ENCODE data around the gene MGMT.

MGMT gene

GRCh38 chr10:129581827-129582411, 114.9 kb downstream of the MGMT start:
- H3K4me3 Mint-ChIP-seq = no peak overlapping the region
- no peak for DNase-seq
- ATAC-seq = no peak
- H3K36me3 Mint-ChIP-seq (ENCODE audit: low read depth) = peaks cover 60% of the 10 kb centered on the region
- H3K27me3 Mint-ChIP-seq = no peaks in the 10 kb centered on the region
- peaks cover 44% of the 10 kb centered on the region for H3K9me3 Mint-ChIP-seq
- no peak overlapping the region for H3K27ac Mint-ChIP-seq
- H3K4me1 Mint-ChIP-seq = no peaks in the 10 kb centered on the region

GRCh38 chr10:129583831-129584230, 116.8 kb downstream of the MGMT start:
- H3K4me3 Mint-ChIP-seq = no peak overlapping the region
- no peaks in the 10 kb centered on the region for H3K27me3 Mint-ChIP-seq
- H3K9me3 Mint-ChIP-seq = peaks cover 61% of the 10 kb centered on the region
- DNase-seq = no peak
- peaks cover 77% of the 10 kb centered on the region for H3K36me3 Mint-ChIP-seq (ENCODE audit: low read depth)
- H3K4me1 Mint-ChIP-seq = no peaks in the 10 kb centered on the region
- no peak overlapping the region for H3K27ac Mint-ChIP-seq
- no peak for ATAC-seq

- H3K27ac Mint-ChIP-seq = no peak overlapping the region
- H3K9me3 Mint-ChIP-seq = peaks cover 61% of the 10 kb centered on the region
- no peaks in the 10 kb centered on the region for H3K27me3 Mint-ChIP-seq
- DNase-seq (no peak), ATAC-seq (no peak)
- H3K4me3 Mint-ChIP-seq = no peak overlapping the region
- no peaks in the 10 kb centered on the region for H3K4me1 Mint-ChIP-seq
- H3K36me3 Mint-ChIP-seq (ENCODE audit: low read depth) = peaks cover 79% of the 10 kb centered on the region
These were observed 119.9 kb downstream of the MGMT start for GRCh38 chr10:129586898-129587443.

GRCh38 chr10:129589546-129589945, 122.5 kb downstream of the MGMT start:
- Mint-ChIP-seq H3K36me3 (ENCODE audit: low read depth) (peaks cover 74% of the 10 kb centered on the region), H3K27me3 (no peaks in the 10 kb centered on the region), H3K9me3 (peaks cover 52% of the 10 kb centered on the region), H3K4me3 (no peak overlapping the region), H3K27ac (no peak overlapping the region), H3K4me1 (no peaks in the 10 kb centered on the region)
- no peak for DNase-seq
- no peak for ATAC-seq

GRCh38 chr10:129593953-129594352, 126.9 kb downstream of the MGMT start:
- no peak for DNase-seq
- Mint-ChIP-seq H3K9me3 (peaks cover 20% of the 10 kb centered on the region), H3K36me3 (ENCODE audit: low read depth) (peaks cover 53% of the 10 kb centered on the region), H3K27ac (no peak overlapping the region), H3K4me1 (no peaks in the 10 kb centered on the region), H3K4me3 (no peak overlapping the region), H3K27me3 (no peaks in the 10 kb centered on the region)
- no peak for ATAC-seq

GRCh38 chr10:129594811-129595210, 127.8 kb downstream of the MGMT start:
- H3K4me3 Mint-ChIP-seq = no peak overlapping the region
- H3K4me1 Mint-ChIP-seq = no peaks in the 10 kb centered on the region
- H3K36me3 Mint-ChIP-seq (ENCODE audit: low read depth) = peaks cover 51% of the 10 kb centered on the region
- no peaks in the 10 kb centered on the region for H3K27me3 Mint-ChIP-seq
- no peak for DNase-seq
- peaks cover 25% of the 10 kb centered on the region for H3K9me3 Mint-ChIP-seq
- no peak overlapping the region for H3K27ac Mint-ChIP-seq
- ATAC-seq = no peak

GRCh38 chr10:129598413-129598812, 131.4 kb downstream of the MGMT start:
- peaks cover 20% of the 10 kb centered on the region for H3K9me3 Mint-ChIP-seq
- H3K36me3 Mint-ChIP-seq (ENCODE audit: low read depth) = peaks cover 32% of the 10 kb centered on the region

GRCh38 chr10:129599160-129599559, 132.1 kb downstream of the MGMT start:
- H3K4me1 Mint-ChIP-seq = no peaks in the 10 kb centered on the region
- H3K36me3 Mint-ChIP-seq (ENCODE audit: low read depth) = peaks cover 25% of the 10 kb centered on the region
- ATAC-seq = no peak
- no peaks in the 10 kb centered on the region for H3K27me3 Mint-ChIP-seq
- no peak overlapping the region for H3K4me3 Mint-ChIP-seq
- H3K27ac Mint-ChIP-seq = no peak overlapping the region
- peaks cover 12% of the 10 kb centered on the region for H3K9me3 Mint-ChIP-seq
- DNase-seq = no peak

More at GRCh38 chr10:129598413-129598812, 131.4 kb downstream of the MGMT start:
- Mint-ChIP-seq H3K4me3 (no peak overlapping the region), H3K27ac (no peak overlapping the region), H3K27me3 (no peaks in the 10 kb centered on the region), H3K4me1 (no peaks in the 10 kb centered on the region)
- DNase-seq (no peak), ATAC-seq (no peak)

- Mint-ChIP-seq H3K4me1 (no peaks in the 10 kb centered on the region), H3K27me3 (no peaks in the 10 kb centered on the region), H3K36me3 (ENCODE audit: low read depth) (peaks cover 11% of the 10 kb centered on the region), H3K9me3 (peaks cover 4% of the 10 kb centered on the region), H3K27ac (no peak overlapping the region), H3K4me3 (no peak overlapping the region)
- DNase-seq (no peak), ATAC-seq (no peak)
These were observed 134.7 kb downstream of the MGMT start for GRCh38 chr10:129601737-129602136.

- no peaks in the 10 kb centered on the region for H3K27me3 Mint-ChIP-seq
- H3K27ac Mint-ChIP-seq = no peak overlapping the region
These were observed 136.0 kb downstream of the MGMT start for GRCh38 chr10:129602938-129603535.

GRCh38 chr10:129604333-129605032, 137.4 kb downstream of the MGMT start:
- Mint-ChIP-seq H3K4me3 (no peak overlapping the region), H3K36me3 (ENCODE audit: low read depth) (peaks cover 16% of the 10 kb centered on the region), H3K27ac (no peak overlapping the region), H3K4me1 (no peaks in the 10 kb centered on the region), H3K27me3 (no peaks in the 10 kb centered on the region), H3K9me3 (peaks cover 3% of the 10 kb centered on the region)
- DNase-seq = no peak
- ATAC-seq = no peak

More at GRCh38 chr10:129602938-129603535, 136.0 kb downstream of the MGMT start:
- Mint-ChIP-seq H3K9me3 (peaks cover 4% of the 10 kb centered on the region), H3K4me1 (no peaks in the 10 kb centered on the region), H3K36me3 (ENCODE audit: low read depth) (peaks cover 14% of the 10 kb centered on the region), H3K4me3 (no peak overlapping the region)
- DNase-seq (no peak), ATAC-seq (no peak)

GRCh38 chr10:129605266-129605985, 138.4 kb downstream of the MGMT start:
- no peak overlapping the region for H3K4me3 Mint-ChIP-seq
- no peak overlapping the region for H3K27ac Mint-ChIP-seq
- H3K4me1 Mint-ChIP-seq = no peaks in the 10 kb centered on the region
- no peaks in the 10 kb centered on the region for H3K27me3 Mint-ChIP-seq
- peaks cover 14% of the 10 kb centered on the region for H3K36me3 Mint-ChIP-seq (ENCODE audit: low read depth)
- ATAC-seq (no peak), DNase-seq (no peak)
- no peaks in the 10 kb centered on the region for H3K9me3 Mint-ChIP-seq

GRCh38 chr10:129605986-129606518, 139.0 kb downstream of the MGMT start:
- H3K9me3 Mint-ChIP-seq = no peaks in the 10 kb centered on the region
- no peak for ATAC-seq
- H3K36me3 Mint-ChIP-seq (ENCODE audit: low read depth) = peaks cover 17% of the 10 kb centered on the region
- no peak overlapping the region for H3K4me3 Mint-ChIP-seq
- H3K4me1 Mint-ChIP-seq = no peaks in the 10 kb centered on the region
- no peaks in the 10 kb centered on the region for H3K27me3 Mint-ChIP-seq
- no peak for DNase-seq
- H3K27ac Mint-ChIP-seq = no peak overlapping the region

- Mint-ChIP-seq H3K36me3 (ENCODE audit: low read depth) (peaks cover 19% of the 10 kb centered on the region), H3K4me1 (no peaks in the 10 kb centered on the region), H3K4me3 (no peak overlapping the region), H3K27me3 (no peaks in the 10 kb centered on the region), H3K9me3 (no peaks in the 10 kb centered on the region), H3K27ac (no peak overlapping the region)
- ATAC-seq (no peak), DNase-seq (no peak)
These were observed 140.6 kb downstream of the MGMT start for GRCh38 chr10:129607607-129608109.

Data from activated naive CD8-positive, alpha-beta T cell treated with anti-CD3 and anti-CD28 coated beads, Interleukin-2, amount 50 U/mL, for 24 hours (primary cell).